Mucosa of descending colon (tissue), 3 donors: ENCODE data around the gene DRAM1. TPM values are rescaled to one million over a fixed set of nuclear protein-coding genes. Genes with fewer than 3 reads are reported as not detected.

Experiments
- ATAC-seq: fragments of 200-7000 bp; cut with Tn5 transposase; one replicate; pipeline ENCODE4 v1.9.1; 2020; ENCODE audit warnings: mild to moderate bottlenecking, moderate library complexity
- DNase-seq, 3 donors: peaks; one replicate each; pipeline ENCODE4 v3.0.0-alpha.2; 2020
- H3K36me3 ChIP-seq: fragments of 200-600 bp; one replicate; pipeline ENCODE4 v1.8.0; 2021; ENCODE audit warnings: low read depth, mild to moderate bottlenecking
- H3K4me1 ChIP-seq: fragments of 200-600 bp; one replicate; pipeline ENCODE4 v1.8.0; 2021; ENCODE audit warnings: low read depth, mild to moderate bottlenecking
- H3K4me3 ChIP-seq: fragments of 200-600 bp; one replicate; pipeline ENCODE4 v1.8.0; 2021; ENCODE audit warnings: mild to moderate bottlenecking
- H3K9me3 ChIP-seq: fragments of 200-600 bp; one replicate; pipeline ENCODE4 v1.8.0; 2021; ENCODE audit warnings: mild to moderate bottlenecking
- CTCF ChIP-seq: fragments of 200-600 bp; IDR thresholded peaks from one replicate; pipeline ENCODE4 v1.8.0; 2022; ENCODE audit warnings: antibody characterized with exemption, mild to moderate bottlenecking
- intact Hi-C, 2 donors: fragments of 100-400 bp; cut with DNase I in 1 of 2; cut with micrococcal nuclease in 1 of 2; formaldehyde crosslinking; loops; one replicate each; pipeline versions ENCODE4 v1.11.0 to v1.11.1; 2022; cut with DNase I, micrococcal nuclease
- total RNA-seq, 3 donors: library from RNA; stranded (reverse); fragmentation: NEBNext Ultra II Directional in 2 of 3; extraction: Animal tissue kit (Norgen Biotek cat#: 25700) in 2 of 3; gene quantifications; one replicate each; pipeline versions ENCODE4 v1.2.1 to v1.2.4, GENCODE V29; 2021 to 2023
- donor health status: DM: no; HTN: no; CAD: no; lungs with moderate emphysema.
- donor health status: DM: no; HTN: no; CAD: no.
- donor health status: DM: no; HTN: yes; CAD: no.

The DRAM1 gene
- total RNA-seq, 3 donors from 2014 or later, result 4.3 to 25.2 (median 10.1) TPM

- DNase-seq, result no peak
- no peaks in the 10 kb centered on the region for H3K36me3 ChIP-seq
- TF ChIP-seq CTCF, result no peak
- ATAC-seq, result no peak
- no peaks in the 10 kb centered on the region for H3K4me1 ChIP-seq
- intact Hi-C loops, result no loop called here
- no peaks in the 10 kb centered on the region for H3K9me3 ChIP-seq
- H3K4me3 ChIP-seq, result no peak overlapping the region
Observed at GRCh38 chr12:101963697-101964096, 86.3 kb downstream of the DRAM1 start.

GRCh38 chr12:101966496-101966895, 89.1 kb downstream of the DRAM1 start:
- DNase-seq (no peak), ATAC-seq (no peak)
- Histone ChIP-seq H3K36me3 (no peaks in the 10 kb centered on the region), H3K9me3 (no peaks in the 10 kb centered on the region), H3K4me1 (no peaks in the 10 kb centered on the region), H3K4me3 (no peak overlapping the region)
- intact Hi-C loops, result no loop called here
- TF ChIP-seq CTCF, result no peak

- ATAC-seq, result no peak
- intact Hi-C loops, result no loop called here
- no peaks in the 10 kb centered on the region for H3K36me3 ChIP-seq
- no peak overlapping the region for H3K4me3 ChIP-seq
- no peak for DNase-seq
- H3K4me1 ChIP-seq, result no peaks in the 10 kb centered on the region
- TF ChIP-seq CTCF, result no peak
- H3K9me3 ChIP-seq, result no peaks in the 10 kb centered on the region
Observed at GRCh38 chr12:101967506-101967905, 90.1 kb downstream of the DRAM1 start.

- no peak for TF ChIP-seq CTCF
- DNase-seq (no peak), ATAC-seq (no peak)
- no peak overlapping the region for H3K4me3 ChIP-seq
- H3K9me3 ChIP-seq, result no peaks in the 10 kb centered on the region
- no peaks in the 10 kb centered on the region for H3K4me1 ChIP-seq
- H3K36me3 ChIP-seq, result no peaks in the 10 kb centered on the region
- intact Hi-C loops, result no loop called here
Observed at GRCh38 chr12:101968770-101969169, 91.4 kb downstream of the DRAM1 start.

Other genes with a start within 250 kb of the DRAM1 start
- gene CHPT1, start 179.9 kb upstream of the DRAM1 start, total RNA-seq, result 10 to 100 TPM; 86.7 to 98.2 (median 97.2) TPM
- gene SYCP3, start 138.1 kb upstream of the DRAM1 start, total RNA-seq, result under 1 TPM in 2 of 3 donors, not detected in 1; 0.07 to 0.28 TPM
- gene GNPTAB, start 46.6 kb upstream of the DRAM1 start, total RNA-seq, result 100 to 1,000 TPM in 1 of 3 donors, 10 to 100 TPM in 2; 62.9 to 104 (median 88.9) TPM
- 10 to 100 TPM; 31.1 to 39.1 (median 34.9) TPM for gene WASHC3, start 184.4 kb downstream of the DRAM1 start, total RNA-seq
- gene NUP37, start 242.5 kb downstream of the DRAM1 start, total RNA-seq, result 10 to 100 TPM; 13.7 to 25.9 (median 22.6) TPM
- 1 to 10 TPM; 2.7 to 9.0 (median 4.9) TPM for gene PARPBP, start 242.6 kb downstream of the DRAM1 start, total RNA-seq